SKM-1 treated with dmso at 0.1 percent for 144 hours (cell line): ENCODE results near the gene SLC46A3.
"Not testable (repeated sequence)": the region's sequence is repeated elsewhere in the genome, so short reads cannot be mapped to it uniquely, and the experiment has no call there.

Source experiments
- DNase-seq: peaks from one replicate; lab custom pipeline; 2025; ENCODE audit not compliant: unreplicated experiment; lab: John Stamatoyannopoulos, UW

Gene SLC46A3, protein sequence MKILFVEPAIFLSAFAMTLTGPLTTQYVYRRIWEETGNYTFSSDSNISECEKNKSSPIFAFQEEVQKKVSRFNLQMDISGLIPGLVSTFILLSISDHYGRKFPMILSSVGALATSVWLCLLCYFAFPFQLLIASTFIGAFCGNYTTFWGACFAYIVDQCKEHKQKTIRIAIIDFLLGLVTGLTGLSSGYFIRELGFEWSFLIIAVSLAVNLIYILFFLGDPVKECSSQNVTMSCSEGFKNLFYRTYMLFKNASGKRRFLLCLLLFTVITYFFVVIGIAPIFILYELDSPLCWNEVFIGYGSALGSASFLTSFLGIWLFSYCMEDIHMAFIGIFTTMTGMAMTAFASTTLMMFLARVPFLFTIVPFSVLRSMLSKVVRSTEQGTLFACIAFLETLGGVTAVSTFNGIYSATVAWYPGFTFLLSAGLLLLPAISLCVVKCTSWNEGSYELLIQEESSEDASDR

DNA sequence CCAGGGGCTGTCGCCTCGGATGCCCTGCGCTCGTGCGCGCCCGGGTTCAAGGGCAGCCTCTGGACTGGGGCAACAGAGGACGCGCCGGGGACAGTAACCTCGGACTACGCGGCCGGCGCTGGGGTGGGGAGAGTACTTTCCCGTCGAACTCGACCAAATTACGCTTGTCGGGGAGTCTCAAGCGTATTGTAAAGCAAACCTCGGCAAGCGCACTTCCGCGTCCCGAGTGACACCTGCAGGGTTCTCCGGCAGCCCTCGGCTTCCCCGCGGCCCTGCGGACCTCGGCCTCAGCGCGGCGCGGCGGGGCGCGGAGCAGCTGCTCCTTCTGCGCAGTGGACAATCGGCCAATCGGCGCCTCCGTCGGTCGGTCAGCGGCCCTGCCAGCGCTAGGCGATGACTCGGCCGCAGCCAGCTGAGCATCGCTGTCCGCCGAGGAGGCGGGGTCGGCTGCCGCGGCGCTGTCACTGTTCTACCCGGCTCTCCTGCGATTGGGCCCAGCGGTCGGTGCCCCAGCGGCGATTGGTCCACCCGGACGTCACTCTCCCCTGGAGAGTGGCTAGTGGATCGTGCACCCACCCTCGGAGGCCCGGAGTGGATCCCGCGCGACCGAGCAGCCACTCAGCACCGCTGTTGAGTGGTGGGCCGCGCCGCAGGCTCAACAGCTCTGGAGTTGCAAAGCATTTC, at the start of gene SLC46A3:
Gene SLC46A3 (minus strand): TSS at position 428 of the 684 bp plus-strand sequence. CDS start 972 bp downstream, outside the sequence.
- DNase-seq: peak; percentile 86

DNA sequence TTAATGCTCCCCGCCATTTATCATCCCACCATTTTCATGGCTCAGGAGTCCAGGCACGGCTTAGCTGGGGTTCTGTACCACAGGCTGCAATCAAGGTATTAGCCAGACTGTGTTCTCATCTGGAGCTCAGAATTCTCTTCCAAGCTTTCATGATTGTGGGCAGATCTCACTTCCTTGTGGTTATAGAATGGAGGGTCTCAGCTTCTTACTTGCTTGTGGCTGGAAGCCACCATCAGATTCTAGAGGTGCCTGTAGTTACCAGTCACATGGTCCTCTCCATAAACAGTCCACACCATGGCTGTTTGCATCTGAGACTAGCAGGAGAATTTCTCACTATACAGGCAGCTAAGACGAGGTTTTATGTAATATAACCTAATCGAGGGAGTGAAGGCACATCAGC, 45.1 kb upstream of the SLC46A3 start:
- DNase-seq: no peak

DNA sequence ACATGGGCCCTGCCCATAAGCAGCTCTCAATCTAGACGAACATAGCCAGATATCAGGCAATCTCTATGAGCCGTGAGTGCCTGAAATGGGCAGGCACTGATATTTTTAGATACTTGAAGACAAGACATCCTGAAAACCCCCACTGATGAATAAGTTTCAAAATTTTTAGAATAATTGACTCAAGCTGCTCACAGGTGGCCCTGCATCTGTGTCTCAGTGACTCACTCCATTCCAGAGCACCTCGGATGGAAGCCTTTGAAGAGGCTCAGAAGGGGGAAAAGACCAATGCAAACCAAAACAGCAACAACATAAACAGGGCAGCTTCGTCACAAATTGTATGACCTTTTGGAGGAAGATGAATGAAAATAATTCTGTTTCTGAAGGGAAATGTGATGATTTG, 42.8 kb upstream of the SLC46A3 start:
- DNase-seq: no peak

DNA sequence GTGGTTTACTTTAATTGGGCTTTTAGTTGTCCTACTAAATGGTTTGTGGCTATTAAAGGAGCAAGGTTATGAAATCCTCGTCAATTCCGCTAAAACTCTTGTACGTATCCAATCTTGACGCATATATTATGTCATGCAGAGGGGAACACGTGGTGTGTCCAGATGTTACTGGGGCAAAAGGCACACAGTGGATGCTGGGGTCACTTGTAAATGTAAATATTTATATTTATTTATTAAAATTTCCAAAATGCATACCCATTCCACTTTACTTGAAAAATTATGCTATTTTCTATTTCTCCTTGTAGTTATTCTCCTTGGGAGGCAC, 36.7 kb upstream of the SLC46A3 start:
- no peak for DNase-seq

DNA sequence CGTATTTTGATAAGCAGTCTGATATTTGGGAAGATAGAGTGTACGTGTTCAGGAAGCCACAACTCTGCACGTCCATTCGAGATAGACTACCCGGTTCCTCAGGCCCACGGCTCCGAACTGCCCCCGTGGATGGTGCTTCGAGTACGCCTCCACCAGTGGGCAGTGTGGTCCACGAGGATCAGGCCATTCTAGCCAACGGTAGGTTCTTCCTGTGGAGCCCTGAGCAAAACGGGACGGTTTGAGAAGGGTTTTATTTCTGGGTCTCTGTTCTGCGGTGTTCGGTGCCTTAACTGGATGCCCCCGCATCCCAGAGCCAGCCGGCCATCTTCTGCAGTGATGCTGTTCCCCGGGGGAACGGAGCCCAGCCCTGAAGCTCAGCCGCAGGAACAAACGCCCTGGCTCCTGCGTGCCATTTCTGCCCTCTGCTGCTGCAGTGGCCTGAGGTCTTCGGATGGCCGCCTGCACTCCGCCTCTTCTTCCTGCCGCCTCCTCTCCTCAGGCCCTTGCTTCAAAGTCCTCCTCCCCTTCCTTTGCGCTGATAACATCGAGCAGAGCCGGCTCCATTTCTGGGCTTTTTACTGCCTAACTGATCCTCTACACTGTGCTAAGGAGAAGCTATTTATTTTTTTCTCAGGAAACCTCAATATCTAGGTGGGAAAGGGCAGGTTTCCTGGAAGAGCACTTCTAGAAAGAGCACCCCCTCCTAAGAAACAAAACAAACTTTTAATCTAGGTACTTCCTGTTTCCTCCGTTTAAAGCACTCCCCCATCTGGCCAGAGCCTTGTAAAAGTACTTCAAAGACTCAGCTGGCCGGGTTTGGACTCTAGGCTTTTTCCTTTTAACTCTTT, 36.2 kb upstream of the SLC46A3 start:
- DNase-seq: peak; percentile 28

DNA sequence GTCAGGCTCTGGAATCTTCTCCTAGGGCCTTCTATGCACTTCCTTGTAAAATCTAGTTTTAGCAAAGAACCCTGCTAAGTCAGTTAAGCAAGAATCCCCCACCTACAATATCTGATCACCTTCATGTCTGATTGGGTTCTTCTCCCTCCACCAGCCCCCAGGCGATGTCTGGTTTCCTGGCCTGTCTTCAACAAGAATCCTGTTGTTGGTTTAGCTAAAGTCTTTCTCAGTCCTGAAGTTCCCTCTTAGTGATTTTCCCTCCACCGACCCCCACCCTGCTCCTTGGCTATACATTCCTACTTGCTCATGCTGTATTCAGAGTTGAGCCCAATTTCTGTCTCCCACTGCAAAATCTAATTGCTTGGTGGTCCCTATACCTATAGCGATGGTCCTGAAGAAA, 35.2 kb upstream of the SLC46A3 start:
- no peak for DNase-seq

DNA sequence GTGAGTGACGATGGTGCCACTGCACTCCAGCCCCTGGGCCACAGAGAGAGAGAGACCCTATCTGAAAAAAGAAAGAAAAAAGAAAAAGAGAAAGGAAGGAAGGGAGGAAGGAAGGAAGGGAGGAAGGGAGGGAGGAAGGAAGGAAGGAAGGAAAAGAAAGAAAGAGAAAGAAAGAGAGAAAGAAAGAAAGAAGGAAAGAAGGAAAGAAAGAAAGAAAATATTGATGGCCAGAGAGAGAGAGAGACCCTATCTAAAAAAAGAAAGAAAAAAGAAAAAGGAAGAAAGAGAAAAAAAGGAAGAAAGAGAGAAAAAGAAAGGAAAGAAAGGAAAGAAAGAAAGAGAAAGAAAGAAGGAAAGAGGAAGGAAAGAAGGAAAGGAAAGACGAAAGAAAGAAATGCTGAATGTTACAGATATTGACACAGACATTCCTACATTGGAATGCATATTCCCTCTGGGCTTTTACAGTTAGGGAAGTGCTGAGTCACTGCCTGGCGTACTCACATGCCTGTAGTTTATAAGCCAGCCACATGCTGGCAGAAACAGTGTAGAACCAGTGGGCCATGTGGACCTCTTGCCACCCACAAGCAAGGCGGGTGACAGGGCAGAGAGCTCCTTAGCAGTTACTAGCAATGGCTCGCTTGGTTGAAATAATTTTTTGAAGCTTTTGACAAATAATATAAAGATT, 34.6 kb upstream of the SLC46A3 start:
- DNase-seq: no peak

DNA sequence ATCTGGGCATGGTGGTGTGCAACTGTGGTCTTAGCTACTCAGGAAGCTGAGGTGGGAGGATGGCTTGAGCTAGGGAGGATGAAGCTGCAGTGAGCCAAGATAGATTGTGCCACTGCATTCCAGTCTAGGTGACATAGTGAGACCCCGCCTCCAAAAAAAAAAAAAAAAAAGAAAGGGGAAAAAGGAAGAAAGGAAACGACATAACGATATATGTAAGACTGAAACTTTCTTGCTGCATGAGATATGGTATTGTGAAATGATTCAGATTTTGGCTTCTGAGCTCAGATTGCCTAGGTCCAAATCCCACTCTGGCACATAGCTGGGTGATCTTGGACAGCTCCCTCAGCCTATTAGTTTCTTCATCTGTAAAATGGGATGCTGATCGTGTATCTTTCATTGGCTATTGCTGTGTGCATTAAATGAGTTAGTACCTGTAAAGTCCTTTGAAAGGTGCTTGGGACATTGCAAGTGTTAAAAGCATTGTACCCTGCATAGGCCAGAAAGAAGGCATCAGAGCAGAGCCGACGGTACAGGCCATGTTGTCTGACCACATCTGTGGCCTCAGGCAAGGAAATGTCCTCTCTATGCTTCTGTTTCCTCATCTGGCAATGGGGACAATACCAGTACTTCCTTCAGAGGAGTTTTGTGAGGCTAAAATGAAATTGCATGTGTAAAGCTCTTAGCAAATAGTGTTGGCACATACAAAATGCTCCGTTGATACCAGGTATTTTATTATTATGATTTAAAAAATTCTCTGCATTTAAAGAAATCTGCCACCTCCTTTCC, 32.6 kb upstream of the SLC46A3 start:
- no peak for DNase-seq

DNA sequence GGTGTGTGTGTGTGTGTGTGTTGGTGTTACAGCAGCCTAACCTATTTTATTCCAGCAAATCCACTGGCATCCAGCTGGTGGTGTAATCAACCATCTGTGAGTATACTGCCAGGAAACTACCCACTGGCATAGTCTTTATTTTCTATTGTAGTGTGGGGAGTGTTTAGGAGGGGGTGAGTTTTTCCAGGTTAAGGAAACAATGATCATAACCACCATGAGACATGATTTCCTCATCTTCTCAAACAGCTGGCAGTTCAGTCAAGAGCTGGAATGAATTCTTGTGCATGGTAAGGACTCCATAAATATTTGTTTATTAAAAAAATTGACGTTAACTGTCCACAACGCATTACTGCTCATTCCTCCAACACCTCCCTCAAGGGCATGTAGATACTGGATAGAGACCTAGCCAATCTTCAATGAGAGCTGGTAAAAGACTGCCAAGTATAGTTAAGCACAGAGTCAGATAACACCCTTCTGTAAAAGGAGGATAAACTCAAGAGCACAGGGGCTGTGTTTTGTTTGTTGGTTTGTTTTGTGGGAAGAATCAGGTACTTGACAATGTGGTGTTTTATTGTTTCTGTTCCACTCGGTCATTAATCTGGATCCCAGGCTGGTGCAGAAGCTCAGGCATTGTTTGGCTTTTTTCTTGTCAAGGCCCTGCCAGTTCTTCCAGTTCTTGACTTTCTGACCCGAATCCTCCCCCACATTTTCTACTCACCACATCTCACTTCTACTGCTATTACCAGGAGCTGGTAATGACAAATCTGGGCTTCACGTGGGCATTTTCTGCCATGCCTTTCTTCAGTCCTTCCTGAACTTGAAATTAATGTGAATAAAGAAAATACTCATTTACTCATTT, 31.6 kb upstream of the SLC46A3 start:
- DNase-seq: no peak

DNA sequence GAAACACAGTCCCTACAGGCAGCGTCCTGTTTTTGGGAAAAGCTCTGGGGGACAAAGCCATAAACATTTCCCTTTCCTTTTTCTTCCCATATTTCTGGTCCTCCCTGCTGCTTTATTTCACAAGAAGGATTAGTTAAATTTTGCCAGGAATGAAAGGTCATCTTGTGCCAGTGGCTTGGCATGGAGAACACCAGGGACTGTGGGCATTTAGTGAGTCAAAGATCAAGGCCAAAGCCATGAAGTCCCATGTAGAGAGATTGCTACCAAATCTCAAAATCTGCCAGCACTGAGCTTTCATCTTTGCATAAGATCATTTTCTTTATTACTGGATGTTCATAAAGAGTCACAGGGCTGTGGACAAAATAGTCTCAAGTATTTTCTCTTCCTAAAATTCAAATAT, 29.1 kb upstream of the SLC46A3 start:
- DNase-seq: no peak

DNA sequence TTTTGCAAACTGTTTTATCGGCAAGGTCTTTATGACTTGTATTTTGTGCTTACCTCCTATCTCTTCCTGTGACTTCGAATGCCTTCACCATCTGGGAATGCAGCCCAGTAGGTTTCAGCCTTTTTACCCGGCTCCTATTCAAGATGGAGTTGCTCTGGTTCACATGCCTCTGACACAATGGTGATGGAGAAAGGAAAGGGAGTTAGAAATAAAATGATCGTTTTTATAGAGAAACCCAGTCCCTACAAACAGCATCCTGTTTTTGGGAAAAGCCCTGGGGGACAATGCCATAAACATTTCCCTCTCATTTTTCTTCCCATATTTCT, 27.5 kb upstream of the SLC46A3 start:
- DNase-seq: no peak

DNA sequence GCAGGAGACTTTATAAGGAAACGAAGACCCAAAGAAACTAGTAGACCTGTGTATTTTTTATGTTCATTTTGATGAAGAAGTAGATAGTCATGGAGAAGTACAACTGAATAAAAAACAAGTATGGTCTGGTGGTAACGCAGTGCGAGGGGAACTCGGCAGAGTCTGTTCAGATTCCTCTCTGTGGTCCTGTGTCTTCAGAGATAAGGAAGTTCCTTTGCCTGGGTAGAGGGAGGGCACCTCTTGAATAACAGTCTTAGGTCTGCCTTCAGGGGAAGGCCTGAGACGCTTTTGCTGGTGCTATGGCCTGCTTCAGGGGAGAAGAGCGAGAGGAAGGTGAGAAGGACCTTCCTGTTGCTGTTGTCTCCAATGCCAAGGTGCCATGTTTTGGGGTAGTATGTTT, 25.9 kb upstream of the SLC46A3 start:
- no peak for DNase-seq

DNA sequence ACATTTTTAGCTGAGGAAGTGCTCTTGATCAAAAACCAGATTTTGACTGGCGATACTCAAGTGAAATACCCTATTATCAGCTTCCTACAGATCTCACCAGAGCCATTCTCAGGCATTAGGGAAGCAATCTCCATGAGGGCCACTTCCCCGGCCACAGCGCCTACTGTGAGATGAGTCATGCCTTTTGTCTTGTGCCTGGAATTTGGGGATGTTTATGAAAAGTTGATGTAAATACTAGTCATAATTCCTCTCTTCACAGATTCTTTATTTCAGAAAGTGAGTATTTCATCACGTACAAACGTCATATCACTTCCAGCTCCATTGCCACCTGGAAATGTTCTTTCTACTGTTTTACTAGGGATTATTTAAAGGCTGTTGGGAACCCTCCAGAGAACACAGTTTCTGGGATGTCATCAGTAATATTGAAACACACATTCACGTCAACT, 25.3 kb upstream of the SLC46A3 start:
- DNase-seq: no peak

DNA sequence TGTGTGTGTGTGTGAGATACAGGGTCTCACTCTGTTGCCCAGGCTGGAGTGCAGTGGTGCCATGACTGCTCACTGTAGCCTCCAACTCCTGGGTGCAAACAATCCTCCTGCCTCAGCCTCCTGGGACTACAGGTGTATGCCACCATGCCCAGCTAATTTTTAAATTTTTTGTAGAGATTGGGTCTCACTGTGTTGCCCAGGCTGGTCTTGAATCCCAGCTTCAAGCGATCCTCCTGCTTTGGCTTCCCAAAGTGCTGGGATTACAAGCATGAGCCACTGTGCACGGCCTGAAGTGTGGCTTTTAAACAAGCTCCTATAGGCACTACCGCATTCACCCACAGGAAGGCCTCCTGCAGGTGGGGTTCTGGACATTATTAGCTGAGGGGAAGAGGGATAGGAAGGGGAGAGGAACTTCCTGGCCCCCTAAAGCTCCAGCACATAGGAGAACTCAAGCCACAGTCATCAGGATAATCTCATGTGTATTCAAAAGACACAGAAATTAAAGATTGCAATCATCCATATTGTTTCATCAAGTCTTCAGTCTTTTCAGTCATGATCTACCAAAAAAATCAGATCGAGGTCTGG, 24.8 kb upstream of the SLC46A3 start:
- DNase-seq: no peak

DNA sequence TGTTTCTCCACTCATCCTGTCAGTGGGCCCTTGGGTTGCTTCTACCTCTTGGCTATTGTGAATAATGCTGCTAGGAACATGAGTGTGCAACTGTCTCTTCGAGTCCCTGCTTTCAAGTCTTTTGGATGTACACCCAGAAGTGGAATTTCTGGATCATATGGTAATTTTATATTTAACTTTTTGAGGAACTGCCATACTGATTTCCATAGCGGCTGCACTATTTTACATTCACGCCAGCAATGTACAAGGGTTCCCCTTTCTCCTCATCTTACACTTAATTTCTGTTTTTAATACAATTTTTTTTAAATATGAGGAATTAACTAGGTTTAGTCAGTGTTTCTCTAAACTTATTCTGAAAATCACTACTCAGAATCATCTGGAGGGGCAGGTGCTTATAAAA, 24.2 kb upstream of the SLC46A3 start:
- DNase-seq: no peak

DNA sequence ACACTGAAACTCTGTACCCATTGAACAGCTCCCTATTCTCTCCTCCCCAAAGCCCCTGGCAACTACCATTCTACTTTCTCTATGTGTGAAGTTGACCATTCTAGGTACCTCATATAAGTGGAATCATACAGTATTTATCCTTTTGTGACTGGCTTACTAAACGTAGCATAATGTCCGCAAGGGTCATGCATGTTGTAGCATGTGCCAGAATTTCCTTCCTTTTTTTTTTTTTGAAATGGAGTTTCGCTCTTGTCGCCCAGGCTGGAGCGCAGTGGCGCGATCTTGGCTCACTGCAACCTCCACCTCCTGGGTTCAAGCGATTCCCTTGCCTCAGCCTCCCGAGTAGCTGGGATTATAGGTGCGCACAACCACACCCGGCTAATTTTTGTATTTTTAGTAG, 23.7 kb upstream of the SLC46A3 start:
- DNase-seq: not testable (repeated sequence)

DNA sequence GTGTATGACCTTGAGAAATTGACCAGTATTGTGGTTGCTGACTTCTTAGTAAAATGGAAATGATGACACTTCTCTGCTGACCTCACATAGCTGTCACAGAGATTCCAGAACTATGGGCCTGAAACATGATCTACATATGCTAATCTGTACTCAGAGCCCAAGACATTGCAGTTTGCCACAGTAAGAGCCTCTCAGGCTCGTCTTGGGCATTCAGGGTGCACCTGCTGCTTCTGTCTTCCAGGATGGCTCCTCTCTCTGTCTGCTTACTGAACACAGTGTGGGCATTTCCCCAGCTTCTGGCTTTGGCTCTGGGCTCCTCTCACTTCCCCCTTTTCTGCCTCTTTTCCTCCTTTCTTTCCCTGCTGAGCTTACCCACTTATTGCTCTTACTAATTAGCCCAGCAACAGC, 22.3 kb upstream of the SLC46A3 start:
- no peak for DNase-seq

DNA sequence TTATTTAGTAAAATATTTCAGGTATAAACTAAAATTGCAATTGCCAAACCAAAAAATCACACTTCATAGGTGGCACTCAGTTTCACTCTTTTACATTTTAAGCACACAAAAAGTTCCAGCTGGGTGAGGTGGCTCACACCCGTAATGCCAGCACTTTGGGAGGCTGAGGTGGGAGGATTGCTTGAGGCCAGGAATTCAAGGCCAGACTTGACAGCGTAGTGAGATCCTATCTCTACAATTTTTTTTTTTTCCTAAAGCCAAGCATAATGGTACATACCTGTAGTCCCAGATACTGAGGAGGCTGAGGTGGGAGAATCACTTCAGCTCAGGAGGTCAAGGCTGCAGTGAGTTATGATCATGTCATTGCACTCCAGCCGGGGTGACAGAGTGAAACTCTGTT, 20.6 kb upstream of the SLC46A3 start:
- no peak for DNase-seq

DNA sequence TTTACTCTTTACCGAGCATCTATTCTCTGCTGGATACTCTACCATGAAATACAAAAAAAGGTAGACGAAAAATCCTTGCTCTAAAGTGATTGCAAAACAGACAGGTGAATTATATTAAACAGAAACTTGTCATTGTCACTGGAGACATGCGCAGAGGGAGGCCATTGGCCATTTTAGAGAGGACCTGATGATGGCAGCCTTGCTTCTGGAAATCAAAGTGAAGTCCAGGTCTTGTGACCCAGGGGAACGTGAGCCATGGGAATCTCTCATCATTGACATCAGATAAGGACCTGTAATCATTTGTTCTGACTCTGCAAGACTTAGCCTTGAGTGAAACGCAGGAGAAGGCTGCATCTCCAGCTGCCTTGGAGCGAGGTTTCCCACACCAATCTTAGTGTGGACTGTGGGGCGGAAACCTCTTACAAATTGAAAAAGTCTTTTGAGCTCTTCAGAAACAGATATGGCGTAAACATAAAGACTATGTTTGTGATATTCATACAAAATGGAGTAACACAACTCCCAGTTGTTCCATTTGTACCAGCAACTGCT, 16.8 kb upstream of the SLC46A3 start:
- DNase-seq: no peak
